ENCODE results near the gene CCDC144A. TPM values are rescaled to one million over a fixed set of nuclear protein-coding genes. Genes with fewer than 3 reads are reported as not detected.
"Not testable (repeated sequence)": the region's sequence is repeated elsewhere in the genome, so short reads cannot be mapped to it uniquely, and the experiment has no call there.

CCDC144A gene
- polyA plus RNA-seq, 3 donors, result 1.4 to 6.6 (median 3.9) TPM

GRCh38 chr17:16807620-16808019 lies 117.6 kb downstream of the CCDC144A start:
- DNase-seq (ENCODE audit: extremely low read depth in 1 of 11, low read depth in 9 of 11, low spot score in 4 of 11), result not testable (repeated sequence)

GRCh38 chr17:16810236-16810635 lies 120.2 kb downstream of the CCDC144A start:
- DNase-seq (ENCODE audit: extremely low read depth in 1 of 11, low read depth in 9 of 11, low spot score in 4 of 11), result not testable (repeated sequence)

- DNase-seq (ENCODE audit: extremely low read depth in 1 of 11, low read depth in 9 of 11, low spot score in 4 of 11), result peak; percentile 4 to 57 (median 24)
Observed at GRCh38 chr17:16812126-16812525, 122.1 kb downstream of the CCDC144A start.

GRCh38 chr17:16814439-16814838 lies 124.4 kb downstream of the CCDC144A start:
- no peak for DNase-seq (ENCODE audit: extremely low read depth in 1 of 11, low read depth in 9 of 11, low spot score in 4 of 11)

DNA sequence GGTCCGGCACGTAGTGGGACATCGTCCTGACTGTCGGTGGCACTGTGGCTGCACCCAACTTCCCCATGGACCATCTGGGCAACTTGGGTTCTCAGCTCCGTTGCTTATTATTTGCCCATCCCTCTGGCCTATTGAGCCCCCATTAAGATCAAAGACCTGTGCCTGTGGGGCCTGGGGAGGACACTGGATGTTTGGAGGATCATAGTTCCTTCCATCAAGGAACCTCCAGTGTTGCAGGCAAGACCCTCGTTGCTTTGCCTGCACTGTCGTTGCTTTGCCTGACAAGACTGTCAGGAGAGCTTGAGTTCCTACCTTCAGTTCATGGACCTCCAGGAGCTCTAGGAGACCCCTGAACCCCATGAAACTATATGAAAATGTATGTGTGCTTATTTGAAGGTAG lies 127.2 kb downstream of the CCDC144A start:
- no peak for DNase-seq (ENCODE audit: extremely low read depth in 1 of 11, low read depth in 9 of 11, low spot score in 4 of 11)

GRCh38 chr17:16817940-16818339 lies 127.9 kb downstream of the CCDC144A start:
- DNase-seq (ENCODE audit: extremely low read depth in 1 of 11, low read depth in 9 of 11, low spot score in 4 of 11), result not testable (repeated sequence)

DNA sequence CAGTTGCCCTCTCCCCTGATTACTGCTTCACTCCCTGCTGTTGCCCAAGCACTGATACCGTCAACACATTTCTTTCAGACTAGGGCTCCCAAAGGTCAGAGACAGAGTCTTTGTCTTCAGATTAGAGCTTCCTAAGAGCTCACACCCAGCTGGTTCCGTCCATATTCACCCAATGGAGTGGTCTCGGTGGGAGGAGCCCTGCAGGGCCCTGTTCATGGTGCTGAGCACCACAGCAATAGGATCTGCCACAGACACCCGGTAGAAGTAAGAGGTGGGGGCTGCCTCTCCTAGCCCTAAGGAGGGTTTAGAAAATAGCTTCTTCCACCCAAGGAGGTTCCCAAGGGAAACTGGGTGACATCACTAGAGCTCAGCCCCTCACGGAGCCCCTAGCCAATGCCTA lies 128.3 kb downstream of the CCDC144A start:
- DNase-seq (ENCODE audit: extremely low read depth in 1 of 11, low read depth in 9 of 11, low spot score in 4 of 11), result no peak

GRCh38 chr17:16818821-16819683 lies 129.0 kb downstream of the CCDC144A start:
- no peak for DNase-seq (ENCODE audit: extremely low read depth in 1 of 11, low read depth in 9 of 11, low spot score in 4 of 11)

- DNase-seq (ENCODE audit: extremely low read depth in 1 of 11, low read depth in 9 of 11, low spot score in 4 of 11), result no peak
Observed at GRCh38 chr17:16820161-16820877, 130.3 kb downstream of the CCDC144A start.

GRCh38 chr17:16820979-16821543 lies 131.0 kb downstream of the CCDC144A start:
- DNase-seq (ENCODE audit: extremely low read depth in 1 of 11, low read depth in 9 of 11, low spot score in 4 of 11), result no peak

GRCh38 chr17:16822133-16822532 lies 132.1 kb downstream of the CCDC144A start:
- DNase-seq (ENCODE audit: extremely low read depth in 1 of 11, low read depth in 9 of 11, low spot score in 4 of 11), result not testable (repeated sequence)

- not testable (repeated sequence) for DNase-seq (ENCODE audit: extremely low read depth in 1 of 11, low read depth in 9 of 11, low spot score in 4 of 11)
Observed at GRCh38 chr17:16823768-16824406, 133.8 kb downstream of the CCDC144A start.

Other genes with a start within 250 kb of the CCDC144A start
- gene LRRC75A, start 198.0 kb upstream of the CCDC144A start, polyA plus RNA-seq (ENCODE audit: insufficient read length in 3 of 3), result 1 to 10 TPM; 4.1 to 4.9 (median 4.4) TPM
- 10 to 100 TPM in 1 of 3 donors, 1 to 10 TPM in 2; 8.6 to 10.0 (median 9.9) TPM for gene ZNF287, start 121.0 kb upstream of the CCDC144A start, polyA plus RNA-seq (ENCODE audit: insufficient read length in 3 of 3)
- gene ZNF624, start 36.4 kb upstream of the CCDC144A start, polyA plus RNA-seq (ENCODE audit: insufficient read length in 3 of 3), result 10 to 100 TPM; 10.2 to 11.9 (median 10.5) TPM